Measurements from ENCODE around the gene HOXB7. TPM values are rescaled to one million over a fixed set of nuclear protein-coding genes. Genes with fewer than 3 reads are reported as not detected.

The HOXB7 gene
- total RNA-seq, 1 donor from 2014 or later: not detected

GRCh38 chr17:48605991-48606891 is 4.6 kb downstream of the HOXB7 start:
- H3K27me3 Mint-ChIP-seq (ENCODE audit: unreplicated experiment): peaks cover 91% of the 10 kb centered on the region
- no peaks in the 10 kb centered on the region for H3K36me3 Mint-ChIP-seq (ENCODE audit: unreplicated experiment)
- no peak for TF ChIP-seq CTCF (IDR thresholded peaks at IDR 0.05)
- peaks cover 6% of the 10 kb centered on the region for H3K9me3 Mint-ChIP-seq (ENCODE audit: unreplicated experiment)
- H3K4me1 Mint-ChIP-seq (ENCODE audit: unreplicated experiment): peaks cover 5% of the 10 kb centered on the region
- no peak overlapping the region for H3K27ac Mint-ChIP-seq (ENCODE audit: unreplicated experiment)
- no peak overlapping the region for H3K4me3 Mint-ChIP-seq (ENCODE audit: unreplicated experiment)
- no peak for DNase-seq (ENCODE audit: extremely low spot score, unreplicated experiment)

- Mint-ChIP-seq H3K27me3 (ENCODE audit: unreplicated experiment) (peaks cover 91% of the 10 kb centered on the region), H3K4me3 (ENCODE audit: unreplicated experiment) (no peak overlapping the region), H3K9me3 (ENCODE audit: unreplicated experiment) (peaks cover 6% of the 10 kb centered on the region), H3K27ac (ENCODE audit: unreplicated experiment) (no peak overlapping the region), H3K4me1 (ENCODE audit: unreplicated experiment) (no peaks in the 10 kb centered on the region), H3K36me3 (ENCODE audit: unreplicated experiment) (no peaks in the 10 kb centered on the region)
- DNase-seq (ENCODE audit: extremely low spot score, unreplicated experiment): no peak
- no peak for TF ChIP-seq CTCF (IDR thresholded peaks at IDR 0.05)
Observed at GRCh38 chr17:48605409-48605919, 5.4 kb downstream of the HOXB7 start.

- Mint-ChIP-seq H3K9me3 (ENCODE audit: unreplicated experiment) (peaks cover 6% of the 10 kb centered on the region), H3K27me3 (ENCODE audit: unreplicated experiment) (peaks cover 96% of the 10 kb centered on the region), H3K4me3 (ENCODE audit: unreplicated experiment) (no peak within 1 kb of the TSS), H3K4me1 (ENCODE audit: unreplicated experiment) (no peaks in the 10 kb centered on the region), H3K36me3 (ENCODE audit: unreplicated experiment) (no peaks in the 10 kb centered on the region), H3K27ac (ENCODE audit: unreplicated experiment) (no peak within 1 kb of the TSS)
- no peak for TF ChIP-seq CTCF (IDR thresholded peaks at IDR 0.05)
- no peak for DNase-seq (ENCODE audit: extremely low spot score, unreplicated experiment)
Observed at GRCh38 chr17:48604770-48605329, 6.0 kb downstream of the HOXB7 start, which contains the start of gene HOXB6. Gene HOXB6, minus strand, starts transcription at chr17:48604986. Its CDS starts 6,836 bp downstream, at chr17:48598150.

- no peak overlapping the region for H3K4me3 Mint-ChIP-seq (ENCODE audit: unreplicated experiment)
- peaks cover 6% of the 10 kb centered on the region for H3K9me3 Mint-ChIP-seq (ENCODE audit: unreplicated experiment)
- DNase-seq (ENCODE audit: extremely low spot score, unreplicated experiment): no peak
- no peak for TF ChIP-seq CTCF (IDR thresholded peaks at IDR 0.05)
- no peaks in the 10 kb centered on the region for H3K36me3 Mint-ChIP-seq (ENCODE audit: unreplicated experiment)
- H3K27me3 Mint-ChIP-seq (ENCODE audit: unreplicated experiment): peaks cover 96% of the 10 kb centered on the region
- no peak overlapping the region for H3K27ac Mint-ChIP-seq (ENCODE audit: unreplicated experiment)
- no peaks in the 10 kb centered on the region for H3K4me1 Mint-ChIP-seq (ENCODE audit: unreplicated experiment)
Observed at GRCh38 chr17:48603959-48604769, 6.7 kb downstream of the HOXB7 start.

Measured in osteocyte (in vitro differentiated cells).